ENCODE results near the gene SLITRK3.

DNA sequence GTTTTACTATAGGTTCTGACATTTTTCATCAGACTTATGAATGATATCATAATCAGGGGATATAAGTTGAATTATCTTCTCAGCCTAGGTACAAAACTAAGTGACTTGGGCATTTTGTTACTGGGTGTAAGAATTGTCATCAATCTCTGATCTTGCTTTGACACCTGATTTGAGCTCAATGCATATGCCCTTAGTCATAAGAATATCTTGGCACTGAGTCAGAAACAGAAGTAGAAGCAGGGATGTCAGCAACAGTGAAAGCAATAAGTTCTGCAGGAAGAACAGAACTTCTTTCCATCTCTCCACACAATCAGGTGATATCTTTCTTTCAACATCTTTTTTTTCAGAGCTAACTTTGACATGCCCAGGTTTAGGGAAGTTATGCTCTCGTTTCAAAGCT lies 14.6 kb downstream of the SLITRK3 start:
- TF ChIP-seq, protein P1, sequence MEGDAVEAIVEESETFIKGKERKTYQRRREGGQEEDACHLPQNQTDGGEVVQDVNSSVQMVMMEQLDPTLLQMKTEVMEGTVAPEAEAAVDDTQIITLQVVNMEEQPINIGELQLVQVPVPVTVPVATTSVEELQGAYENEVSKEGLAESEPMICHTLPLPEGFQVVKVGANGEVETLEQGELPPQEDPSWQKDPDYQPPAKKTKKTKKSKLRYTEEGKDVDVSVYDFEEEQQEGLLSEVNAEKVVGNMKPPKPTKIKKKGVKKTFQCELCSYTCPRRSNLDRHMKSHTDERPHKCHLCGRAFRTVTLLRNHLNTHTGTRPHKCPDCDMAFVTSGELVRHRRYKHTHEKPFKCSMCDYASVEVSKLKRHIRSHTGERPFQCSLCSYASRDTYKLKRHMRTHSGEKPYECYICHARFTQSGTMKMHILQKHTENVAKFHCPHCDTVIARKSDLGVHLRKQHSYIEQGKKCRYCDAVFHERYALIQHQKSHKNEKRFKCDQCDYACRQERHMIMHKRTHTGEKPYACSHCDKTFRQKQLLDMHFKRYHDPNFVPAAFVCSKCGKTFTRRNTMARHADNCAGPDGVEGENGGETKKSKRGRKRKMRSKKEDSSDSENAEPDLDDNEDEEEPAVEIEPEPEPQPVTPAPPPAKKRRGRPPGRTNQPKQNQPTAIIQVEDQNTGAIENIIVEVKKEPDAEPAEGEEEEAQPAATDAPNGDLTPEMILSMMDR (IDR thresholded peaks at IDR 0.05; ENCODE audit: low read depth, low read length), result no peak
- TF ChIP-seq, protein P2, sequence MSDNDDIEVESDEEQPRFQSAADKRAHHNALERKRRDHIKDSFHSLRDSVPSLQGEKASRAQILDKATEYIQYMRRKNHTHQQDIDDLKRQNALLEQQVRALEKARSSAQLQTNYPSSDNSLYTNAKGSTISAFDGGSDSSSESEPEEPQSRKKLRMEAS (IDR thresholded peaks at IDR 0.05; ENCODE audit: low read depth, low read length), result no peak
- TF ChIP-seq POLR2A (IDR thresholded peaks at IDR 0.05; ENCODE audit: extremely low read depth, insufficient read length) (no peak), MYC (IDR thresholded peaks at IDR 0.05; ENCODE audit: low read depth, low read length) (no peak)
